ENCODE data around the gene DYRK3.
A peak's percentile ranks its signal among the peaks of the same experiment; 100 is the strongest.

The DYRK3 gene

DNA sequence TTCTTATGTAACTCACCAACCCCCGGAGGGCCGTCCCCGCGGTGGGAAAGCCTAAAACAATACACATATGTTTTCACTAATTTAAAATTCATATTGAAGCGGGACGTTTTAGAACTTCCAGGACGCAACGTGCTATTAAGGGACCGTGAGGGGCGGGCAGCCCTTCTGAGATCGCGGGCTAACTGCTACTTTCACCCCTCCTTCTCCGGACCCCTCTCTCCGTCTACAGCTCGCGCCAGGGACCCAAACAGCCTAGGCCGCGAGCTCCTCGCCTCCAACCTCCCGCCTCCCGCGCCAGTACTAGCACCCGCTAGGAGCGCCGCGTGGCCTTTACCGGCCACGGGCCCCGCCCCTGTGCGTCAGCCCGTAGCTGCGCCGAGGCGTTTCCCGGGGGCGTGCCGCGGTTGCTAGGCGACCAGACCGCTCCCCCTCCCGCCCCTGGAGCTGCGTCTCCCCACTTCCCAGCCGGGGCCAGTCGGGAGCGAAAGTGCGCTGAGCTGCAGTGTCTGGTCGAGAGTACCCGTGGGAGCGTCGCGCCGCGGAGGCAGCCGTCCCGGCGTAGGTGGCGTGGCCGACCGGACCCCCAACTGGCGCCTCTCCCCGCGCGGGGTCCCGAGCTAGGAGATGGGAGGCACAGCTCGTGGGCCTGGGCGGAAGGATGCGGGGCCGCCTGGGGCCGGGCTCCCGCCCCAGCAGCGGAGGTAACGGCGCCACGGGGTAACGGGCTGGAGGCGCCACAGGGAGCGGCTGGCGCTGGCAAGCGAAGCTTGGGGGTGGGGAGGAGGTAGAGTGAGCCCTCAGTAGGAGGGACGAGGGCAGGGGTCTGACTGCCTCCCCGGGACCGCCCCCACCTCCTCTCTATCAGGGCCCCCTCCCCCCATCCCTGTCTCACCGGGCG lies at the start of gene DYRK3:
TSS of gene DYRK3 (plus strand) at position 457 of the 898 bp plus-strand sequence. CDS start at position 625, 168 bp downstream.
- Mint-ChIP-seq H3K4me3 (peak within 1 kb of the TSS; percentile 81), H3K36me3 (ENCODE audit: insufficient read depth) (peaks cover 4% of the 10 kb centered on the region), H3K4me1 (peaks cover 21% of the 10 kb centered on the region), H3K27me3 (peaks cover 23% of the 10 kb centered on the region), H3K9me3 (no peaks in the 10 kb centered on the region), H3K27ac (ENCODE audit: low read depth) (peak within 1 kb of the TSS; percentile 41)
- DNase-seq (ENCODE audit: low spot score in 2 of 2) (peak; percentile 75 to 78), ATAC-seq (replicated peaks; ENCODE audit: extremely low read depth, poor library complexity, severe bottlenecking) (peak; percentile 96)

DNA sequence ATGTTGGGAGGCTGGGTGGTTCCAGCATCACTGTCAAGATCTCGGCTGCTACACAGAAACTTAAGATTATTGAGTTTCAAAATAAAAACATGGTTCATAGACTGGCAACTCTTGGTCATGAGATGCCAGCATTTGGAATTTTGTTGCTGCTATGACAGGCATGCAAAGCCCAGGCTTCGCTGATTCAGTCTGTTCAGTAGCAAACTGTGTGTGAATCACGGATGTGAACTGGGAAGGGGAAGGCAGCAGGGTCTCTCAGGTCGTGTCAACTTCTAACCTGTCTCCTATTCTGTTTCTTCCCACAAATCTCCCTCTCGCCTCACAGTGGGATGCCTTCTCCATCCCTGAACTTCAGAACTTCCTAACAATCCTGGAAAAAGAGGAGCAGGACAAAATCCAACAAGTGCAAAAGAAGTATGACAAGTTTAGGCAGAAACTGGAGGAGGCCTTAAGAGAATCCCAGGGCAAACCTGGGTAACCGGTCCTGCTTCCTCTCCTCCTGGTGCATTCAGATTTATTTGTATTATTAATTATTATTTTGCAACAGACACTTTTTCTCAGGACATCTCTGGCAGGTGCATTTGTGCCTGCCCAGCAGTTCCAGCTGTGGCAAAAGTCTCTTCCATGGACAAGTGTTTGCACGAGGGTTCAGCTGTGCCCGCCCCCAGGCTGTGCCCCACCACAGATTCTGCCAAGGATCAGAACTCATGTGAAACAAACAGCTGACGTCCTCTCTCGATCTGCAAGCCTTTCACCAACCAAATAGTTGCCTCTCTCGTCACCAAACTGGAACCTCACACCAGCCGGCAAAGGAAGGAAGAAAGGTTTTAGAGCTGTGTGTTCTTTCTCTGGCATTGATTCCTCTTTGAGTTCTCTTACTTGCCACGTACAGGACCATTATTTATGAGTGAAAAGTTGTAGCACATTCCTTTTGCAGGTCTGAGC lies 48.6 kb upstream of the DYRK3 start:
- no peak for DNase-seq (ENCODE audit: low spot score in 2 of 2)
- peaks cover 52% of the 10 kb centered on the region for H3K4me1 Mint-ChIP-seq
- no peaks in the 10 kb centered on the region for H3K9me3 Mint-ChIP-seq
- H3K4me3 Mint-ChIP-seq, result no peak overlapping the region
- no peak for ATAC-seq (replicated peaks; ENCODE audit: extremely low read depth, poor library complexity, severe bottlenecking)
- H3K27me3 Mint-ChIP-seq, result no peaks in the 10 kb centered on the region
- H3K27ac Mint-ChIP-seq (ENCODE audit: low read depth), result peak overlapping the region; percentile 44
- peaks cover 68% of the 10 kb centered on the region for H3K36me3 Mint-ChIP-seq (ENCODE audit: insufficient read depth)

DNA sequence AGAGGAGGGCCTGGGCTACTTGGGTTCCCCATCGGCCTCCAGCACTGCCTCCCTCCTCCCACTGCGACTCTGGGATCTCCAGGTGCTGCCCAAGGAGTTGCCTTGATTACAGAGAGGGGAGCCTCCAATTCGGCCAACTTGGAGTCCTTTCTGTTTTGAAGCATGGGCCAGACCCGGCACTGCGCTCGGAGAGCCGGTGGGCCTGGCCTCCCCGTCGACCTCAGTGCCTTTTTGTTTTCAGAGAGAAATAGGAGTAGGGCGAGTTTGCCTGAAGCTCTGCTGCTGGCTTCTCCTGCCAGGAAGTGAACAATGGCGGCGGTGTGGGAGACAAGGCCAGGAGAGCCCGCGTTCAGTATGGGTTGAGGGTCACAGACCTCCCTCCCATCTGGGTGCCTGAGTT lies 47.4 kb upstream of the DYRK3 start:
- no peak overlapping the region for H3K4me3 Mint-ChIP-seq
- ATAC-seq (replicated peaks; ENCODE audit: extremely low read depth, poor library complexity, severe bottlenecking) (no peak), DNase-seq (ENCODE audit: low spot score in 2 of 2) (no peak)
- peaks cover 74% of the 10 kb centered on the region for H3K36me3 Mint-ChIP-seq (ENCODE audit: insufficient read depth)
- H3K4me1 Mint-ChIP-seq, result peaks cover 49% of the 10 kb centered on the region
- no peak overlapping the region for H3K27ac Mint-ChIP-seq (ENCODE audit: low read depth)
- H3K27me3 Mint-ChIP-seq, result no peaks in the 10 kb centered on the region
- H3K9me3 Mint-ChIP-seq, result no peaks in the 10 kb centered on the region

DNA sequence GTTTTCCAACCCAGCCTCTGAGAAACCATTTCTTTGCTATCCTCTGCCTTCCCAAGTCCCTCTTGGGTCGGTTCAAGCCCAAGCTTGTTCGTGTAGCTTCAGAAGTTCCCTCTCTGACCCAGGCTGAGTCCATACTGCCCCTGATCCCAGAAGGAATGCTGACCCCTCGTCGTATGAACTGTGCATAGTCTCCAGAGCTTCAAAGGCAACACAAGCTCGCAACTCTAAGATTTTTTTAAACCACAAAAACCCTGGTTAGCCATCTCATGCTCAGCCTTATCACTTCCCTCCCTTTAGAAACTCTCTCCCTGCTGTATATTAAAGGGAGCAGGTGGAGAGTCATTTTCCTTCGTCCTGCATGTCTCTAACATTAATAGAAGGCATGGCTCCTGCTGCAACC lies 46.8 kb upstream of the DYRK3 start:
- peak overlapping the region; percentile 67 for H3K27ac Mint-ChIP-seq (ENCODE audit: low read depth)
- no peaks in the 10 kb centered on the region for H3K27me3 Mint-ChIP-seq
- no peak for DNase-seq (ENCODE audit: low spot score in 2 of 2)
- peaks cover 73% of the 10 kb centered on the region for H3K36me3 Mint-ChIP-seq (ENCODE audit: insufficient read depth)
- H3K4me1 Mint-ChIP-seq, result peaks cover 48% of the 10 kb centered on the region
- no peak for ATAC-seq (replicated peaks; ENCODE audit: extremely low read depth, poor library complexity, severe bottlenecking)
- H3K4me3 Mint-ChIP-seq, result no peak overlapping the region
- H3K9me3 Mint-ChIP-seq, result no peaks in the 10 kb centered on the region

DNA sequence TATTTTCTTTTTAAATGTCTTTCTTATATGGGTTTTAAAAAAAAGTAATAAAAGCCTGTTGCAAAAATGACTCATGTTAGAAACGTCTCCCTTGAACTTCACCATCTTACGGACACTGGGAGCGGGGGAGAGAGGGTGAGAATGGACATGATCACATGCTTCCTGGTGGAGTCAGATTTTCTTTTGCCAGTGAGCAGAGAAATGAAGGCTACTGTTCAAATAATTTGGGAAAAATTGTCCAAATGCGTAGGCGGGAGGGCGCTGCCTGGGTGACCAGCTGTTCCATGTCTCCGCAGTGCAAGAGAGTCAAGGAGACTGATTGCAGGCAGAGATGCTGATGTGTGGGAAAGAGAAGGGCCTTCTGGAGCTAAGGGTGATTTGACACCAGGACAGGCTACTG lies 46.1 kb upstream of the DYRK3 start:
- H3K4me3 Mint-ChIP-seq, result no peak overlapping the region
- no peak for ATAC-seq (replicated peaks; ENCODE audit: extremely low read depth, poor library complexity, severe bottlenecking)
- H3K4me1 Mint-ChIP-seq, result peaks cover 48% of the 10 kb centered on the region
- no peaks in the 10 kb centered on the region for H3K27me3 Mint-ChIP-seq
- DNase-seq (ENCODE audit: low spot score in 2 of 2), result no peak
- H3K27ac Mint-ChIP-seq (ENCODE audit: low read depth), result peak overlapping the region; percentile 67
- H3K9me3 Mint-ChIP-seq, result no peaks in the 10 kb centered on the region
- peaks cover 65% of the 10 kb centered on the region for H3K36me3 Mint-ChIP-seq (ENCODE audit: insufficient read depth)

DNA sequence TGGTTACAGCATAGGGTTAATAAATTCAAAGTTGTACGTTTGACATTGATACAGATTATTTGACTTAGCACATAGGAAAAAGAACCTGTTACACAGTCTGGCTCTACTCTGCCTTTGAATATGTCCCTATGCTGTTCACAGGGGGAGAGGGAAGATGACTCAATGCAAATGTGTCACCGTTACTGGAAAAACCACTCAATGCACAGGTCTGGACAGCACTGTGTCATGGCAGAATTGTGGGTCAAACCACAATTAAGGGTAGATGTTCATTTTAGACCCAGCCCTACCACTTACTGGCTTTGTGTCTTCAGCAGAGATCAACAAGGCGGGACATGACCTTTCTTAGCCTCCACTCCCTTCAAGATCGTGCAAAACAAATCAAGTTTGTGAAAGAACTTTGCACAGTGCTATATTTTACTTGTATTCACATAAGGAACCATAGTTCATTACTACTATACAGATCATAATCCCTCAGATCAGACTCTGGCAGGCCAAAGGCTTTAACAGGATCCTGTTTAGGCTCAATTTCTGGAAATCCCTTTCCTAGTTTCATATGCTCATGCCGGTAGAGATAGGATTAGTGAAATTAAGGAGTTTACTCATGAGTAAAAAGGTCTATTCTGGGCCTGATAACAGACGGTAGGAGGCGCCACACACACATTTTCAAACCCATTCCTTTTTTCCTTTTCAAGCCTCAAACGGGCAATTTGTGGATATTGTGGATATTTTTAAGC lies 45.1 kb upstream of the DYRK3 start:
- H3K4me1 Mint-ChIP-seq, result peaks cover 47% of the 10 kb centered on the region
- H3K27ac Mint-ChIP-seq (ENCODE audit: low read depth), result peak overlapping the region; percentile 55
- DNase-seq (ENCODE audit: low spot score in 2 of 2), result no peak
- H3K27me3 Mint-ChIP-seq, result no peaks in the 10 kb centered on the region
- H3K36me3 Mint-ChIP-seq (ENCODE audit: insufficient read depth), result peaks cover 69% of the 10 kb centered on the region
- H3K4me3 Mint-ChIP-seq, result no peak overlapping the region
- H3K9me3 Mint-ChIP-seq, result no peaks in the 10 kb centered on the region
- ATAC-seq (replicated peaks; ENCODE audit: extremely low read depth, poor library complexity, severe bottlenecking), result peak; percentile 89

DNA sequence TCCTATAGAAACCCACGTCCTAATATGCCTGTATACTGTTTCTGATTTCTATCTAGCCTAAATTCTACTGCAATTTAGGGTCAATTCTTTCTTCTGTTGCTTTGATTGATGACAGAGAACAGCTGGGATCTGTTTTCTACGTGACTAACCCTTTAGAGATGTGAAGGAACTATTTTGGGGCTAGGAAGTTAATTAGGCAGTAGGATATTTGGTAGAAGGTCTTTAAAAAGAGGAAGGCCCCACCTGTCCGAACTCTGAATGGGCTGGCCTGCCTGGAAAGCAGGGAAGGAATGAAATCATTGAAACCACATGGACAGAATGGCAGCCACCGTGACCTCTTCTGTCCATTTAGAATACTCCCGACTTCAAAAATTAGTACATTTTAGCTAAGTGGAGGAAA lies 44.1 kb upstream of the DYRK3 start:
- peak overlapping the region; percentile 55 for H3K27ac Mint-ChIP-seq (ENCODE audit: low read depth)
- DNase-seq (ENCODE audit: low spot score in 2 of 2), result no peak
- ATAC-seq (replicated peaks; ENCODE audit: extremely low read depth, poor library complexity, severe bottlenecking), result no peak
- H3K4me3 Mint-ChIP-seq, result no peak overlapping the region
- no peaks in the 10 kb centered on the region for H3K9me3 Mint-ChIP-seq
- H3K4me1 Mint-ChIP-seq, result peaks cover 45% of the 10 kb centered on the region
- H3K27me3 Mint-ChIP-seq, result no peaks in the 10 kb centered on the region
- peaks cover 68% of the 10 kb centered on the region for H3K36me3 Mint-ChIP-seq (ENCODE audit: insufficient read depth)

DNA sequence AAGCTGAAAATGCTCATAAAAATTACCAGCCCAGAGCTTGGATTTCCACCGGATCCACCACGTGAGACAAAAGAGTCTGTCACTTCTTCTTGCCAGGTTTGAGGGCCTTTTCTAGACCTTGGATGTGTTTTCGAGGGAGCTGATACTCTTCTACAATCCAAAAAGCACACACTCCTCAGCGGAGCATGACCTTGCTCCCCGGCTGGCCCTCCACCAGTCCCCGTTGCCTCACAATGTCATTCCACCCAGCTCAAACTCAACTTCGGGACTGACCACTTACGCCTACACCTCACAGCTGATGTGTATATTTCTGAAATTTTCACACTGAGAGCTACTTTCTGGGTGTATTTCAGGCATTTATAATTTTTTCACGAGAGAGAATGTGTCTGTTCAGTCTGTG lies 43.6 kb upstream of the DYRK3 start:
- Mint-ChIP-seq H3K36me3 (ENCODE audit: insufficient read depth) (peaks cover 65% of the 10 kb centered on the region), H3K27me3 (no peaks in the 10 kb centered on the region), H3K4me3 (no peak overlapping the region), H3K4me1 (peaks cover 45% of the 10 kb centered on the region), H3K27ac (ENCODE audit: low read depth) (peak overlapping the region; percentile 88), H3K9me3 (no peaks in the 10 kb centered on the region)
- ATAC-seq (replicated peaks; ENCODE audit: extremely low read depth, poor library complexity, severe bottlenecking) (no peak), DNase-seq (ENCODE audit: low spot score in 2 of 2) (no peak)

DNA sequence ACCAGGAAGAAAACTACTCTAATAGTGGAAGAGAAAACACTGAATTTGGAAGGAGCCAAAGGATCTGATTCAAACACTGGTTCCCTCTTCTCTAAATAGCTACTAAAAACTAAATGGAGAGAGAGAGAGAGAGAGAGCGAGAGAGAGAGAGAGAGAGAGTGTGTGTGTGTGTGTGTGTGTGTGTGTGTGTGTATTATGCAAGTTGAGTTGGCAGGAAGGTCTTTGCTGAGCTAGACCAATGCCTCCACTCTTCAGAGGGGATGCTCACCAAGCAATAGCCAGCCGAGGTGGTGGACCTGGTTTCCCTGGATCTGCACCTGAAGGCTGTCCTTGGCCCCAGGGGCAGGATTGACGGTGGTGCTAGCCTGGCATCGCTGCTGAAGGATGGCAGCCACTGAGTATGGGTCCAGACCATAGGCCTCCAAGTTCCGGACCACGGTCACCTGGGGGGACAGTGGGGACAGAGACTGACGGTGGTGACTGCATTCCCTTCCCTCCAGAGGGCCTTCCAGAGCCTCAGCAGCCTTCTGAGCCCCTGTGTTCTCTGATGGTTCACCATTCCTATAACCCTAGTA lies 41.9 kb upstream of the DYRK3 start:
- Mint-ChIP-seq H3K27me3 (no peaks in the 10 kb centered on the region), H3K4me1 (peaks cover 45% of the 10 kb centered on the region), H3K4me3 (no peak overlapping the region), H3K27ac (ENCODE audit: low read depth) (peak overlapping the region; percentile 88), H3K9me3 (no peaks in the 10 kb centered on the region), H3K36me3 (ENCODE audit: insufficient read depth) (peaks cover 61% of the 10 kb centered on the region)
- DNase-seq (ENCODE audit: low spot score in 2 of 2), result no peak
- no peak for ATAC-seq (replicated peaks; ENCODE audit: extremely low read depth, poor library complexity, severe bottlenecking)

DNA sequence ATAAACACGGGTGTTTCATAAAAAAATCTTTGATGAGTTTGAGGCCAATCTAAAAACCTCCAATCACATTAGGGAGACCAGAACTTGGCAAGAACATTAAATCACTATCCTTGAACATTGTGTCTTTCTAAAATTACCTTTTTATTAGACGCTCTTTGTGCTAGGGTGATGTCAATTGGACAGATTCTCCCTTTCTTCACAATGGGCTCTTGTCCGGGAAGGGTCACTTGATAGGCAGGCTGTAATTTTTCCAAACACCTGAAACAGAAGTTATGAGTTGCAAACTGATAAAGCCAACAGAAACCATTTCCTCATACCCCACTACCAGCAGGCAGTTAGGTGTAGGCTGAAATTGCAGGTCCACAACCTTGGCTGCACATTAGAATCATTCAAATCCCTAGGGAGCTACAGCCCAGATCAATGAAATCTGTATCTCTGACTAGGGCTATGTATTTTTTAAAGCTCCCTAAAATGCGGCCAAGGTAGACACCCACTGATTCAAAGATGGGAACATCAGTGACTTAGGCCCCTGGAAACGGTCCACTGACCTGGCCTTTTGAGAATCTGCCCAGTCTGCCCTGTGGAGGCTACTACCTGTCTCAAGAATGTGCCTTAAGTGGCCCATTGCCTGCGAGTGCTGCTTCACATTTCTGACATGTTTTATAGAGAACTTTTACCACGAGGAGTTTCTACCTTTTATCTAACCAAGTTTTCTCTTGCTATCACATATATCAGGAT lies 39.6 kb upstream of the DYRK3 start:
- no peak overlapping the region for H3K27ac Mint-ChIP-seq (ENCODE audit: low read depth)
- H3K4me1 Mint-ChIP-seq, result peaks cover 25% of the 10 kb centered on the region
- no peaks in the 10 kb centered on the region for H3K9me3 Mint-ChIP-seq
- no peaks in the 10 kb centered on the region for H3K27me3 Mint-ChIP-seq
- ATAC-seq (replicated peaks; ENCODE audit: extremely low read depth, poor library complexity, severe bottlenecking) (no peak), DNase-seq (ENCODE audit: low spot score in 2 of 2) (no peak)
- peaks cover 58% of the 10 kb centered on the region for H3K36me3 Mint-ChIP-seq (ENCODE audit: insufficient read depth)
- H3K4me3 Mint-ChIP-seq, result no peak overlapping the region

DNA sequence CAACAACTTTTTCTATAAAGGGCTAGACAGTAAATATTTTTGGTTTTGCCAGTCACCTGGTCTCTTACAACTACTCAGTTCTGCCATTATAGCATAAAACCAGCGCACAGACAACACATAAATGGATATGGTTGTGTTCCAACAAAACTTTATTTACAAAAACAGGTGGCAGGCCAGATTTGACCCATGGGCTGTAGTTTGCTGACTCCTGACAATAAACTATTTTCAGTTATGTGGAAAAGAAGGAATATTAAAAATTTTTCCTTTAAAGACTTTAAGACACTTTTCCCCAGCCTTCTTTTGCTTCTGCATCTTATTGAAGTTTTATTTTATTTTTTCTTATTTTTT lies 39.0 kb upstream of the DYRK3 start:
- no peaks in the 10 kb centered on the region for H3K27me3 Mint-ChIP-seq
- DNase-seq (ENCODE audit: low spot score in 2 of 2) (no peak), ATAC-seq (replicated peaks; ENCODE audit: extremely low read depth, poor library complexity, severe bottlenecking) (no peak)
- H3K36me3 Mint-ChIP-seq (ENCODE audit: insufficient read depth), result peaks cover 55% of the 10 kb centered on the region
- no peak overlapping the region for H3K4me3 Mint-ChIP-seq
- no peak overlapping the region for H3K27ac Mint-ChIP-seq (ENCODE audit: low read depth)
- H3K9me3 Mint-ChIP-seq, result no peaks in the 10 kb centered on the region
- H3K4me1 Mint-ChIP-seq, result peaks cover 21% of the 10 kb centered on the region

Measured in central memory CD8-positive, alpha-beta T cell (primary cell).